Esophagus (tissue), 2 donors: ENCODE measurements around the gene FRA10AC1. TPM values are rescaled to one million over a fixed set of nuclear protein-coding genes. Genes with fewer than 3 reads are reported as not detected.
A peak's percentile ranks its signal among the peaks of the same experiment; 100 is the strongest.
"Not testable (repeated sequence)": the region's sequence is repeated elsewhere in the genome, so short reads cannot be mapped to it uniquely, and the experiment has no call there.

Experiments
- H3K27ac ChIP-seq, 2 donors: one replicate each; pipeline ENCODE4 v1.5.1; 2013; ENCODE audit warnings: low read depth in 2 of 2, mild to moderate bottlenecking in 2 of 2, inconsistent platforms in 1 of 2, low read length in 1 of 2, moderate library complexity in 1 of 2
- H3K27me3 ChIP-seq, 2 donors: one replicate each; pipeline ENCODE4 v1.6.1; 2013; ENCODE audit warnings: low read length in 2 of 2, control low read depth in 1 of 2, mild to moderate bottlenecking in 1 of 2; ENCODE audit not compliant: insufficient read depth in 2 of 2, control insufficient read depth in 1 of 2
- H3K36me3 ChIP-seq, 2 donors: one replicate each; pipeline ENCODE4 v1.6.1; 2013; ENCODE audit warnings: low read length in 1 of 2; ENCODE audit not compliant: control insufficient read depth in 2 of 2, insufficient read depth in 2 of 2
- H3K4me1 ChIP-seq, 2 donors: one replicate each; pipeline ENCODE4 v1.6.1; 2013; ENCODE audit warnings: low read length in 1 of 2; ENCODE audit not compliant: control insufficient read depth in 2 of 2, insufficient read depth in 2 of 2
- H3K4me3 ChIP-seq, 2 donors: one replicate each; pipeline ENCODE4 v1.5.1; 2013; ENCODE audit warnings: low read length in 2 of 2, mild to moderate bottlenecking in 2 of 2, low read depth in 1 of 2, moderate library complexity in 1 of 2
- H3K9me3 ChIP-seq, 2 donors: one replicate each; pipeline ENCODE4 v1.6.1; 2013; ENCODE audit warnings: mild to moderate bottlenecking in 2 of 2, low read depth in 1 of 2, low read length in 1 of 2, moderate library complexity in 1 of 2; ENCODE audit not compliant: control insufficient read depth in 2 of 2, insufficient read depth in 1 of 2
- WGBS, 2 donors: extraction: QIAGEN DNeasy Blood & Tissue Kit; methylation state at CpG; one replicate each; pipeline ENCODE4 v1.1.7; 2013; 5-methylcytosine and 5-hydroxymethylcytosine counted together
- polyA plus RNA-seq, 2 donors: library from polyadenylated mRNA; stranded (reverse); fragments of 200-250 nt; gene quantifications; one replicate each; pipeline ENCODE4 v1.2.3, GENCODE V29; 2013
- donor health status: healthy with polysubstance abuse.
- donor health status: Bipolar disorder and iron deficiency.

Gene FRA10AC1
- polyA plus RNA-seq, 2 donors: 4.9 to 12.9 TPM

DNA sequence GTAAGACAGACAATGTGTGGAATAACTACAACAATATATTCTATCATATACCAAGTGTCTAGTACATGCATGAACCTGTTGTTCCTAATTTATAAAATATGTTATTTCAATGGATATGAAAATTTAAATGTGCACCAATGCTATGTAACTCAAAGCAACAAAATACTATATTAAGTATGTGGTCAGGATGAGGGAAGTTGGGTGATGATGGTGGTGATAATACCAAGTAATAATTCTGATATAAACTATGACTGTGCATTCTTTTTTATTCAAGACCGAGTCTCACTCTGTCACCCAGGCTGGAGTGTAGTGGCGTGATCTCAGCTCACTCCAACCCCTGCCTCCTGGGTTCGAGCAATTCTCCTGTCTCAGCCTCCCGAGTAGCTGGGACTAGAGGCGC is 2.1 kb upstream of the FRA10AC1 start:
- Histone ChIP-seq H3K27me3 (no peaks in the 10 kb centered on the region), H3K27ac (no peak overlapping the region), H3K9me3 (no peaks in the 10 kb centered on the region), H3K4me3 (no peak overlapping the region), H3K4me1 (no peaks in the 10 kb centered on the region), H3K36me3 (no peaks in the 10 kb centered on the region)
- whole genome bisulfite sequencing, 2 donors: 92 to 95% methylated on average over 5 of the region's 5 CpGs

GRCh38 chr10:93703841-93704240 is 1.4 kb upstream of the FRA10AC1 start:
- Histone ChIP-seq H3K36me3 (no peaks in the 10 kb centered on the region), H3K27me3 (no peaks in the 10 kb centered on the region), H3K4me3 (no peak overlapping the region), H3K9me3 (no peaks in the 10 kb centered on the region), H3K27ac (no peak overlapping the region), H3K4me1 (no peaks in the 10 kb centered on the region)
- WGBS, 2 donors: 73 to 76% methylated on average over 1 of the region's 1 CpG

DNA sequence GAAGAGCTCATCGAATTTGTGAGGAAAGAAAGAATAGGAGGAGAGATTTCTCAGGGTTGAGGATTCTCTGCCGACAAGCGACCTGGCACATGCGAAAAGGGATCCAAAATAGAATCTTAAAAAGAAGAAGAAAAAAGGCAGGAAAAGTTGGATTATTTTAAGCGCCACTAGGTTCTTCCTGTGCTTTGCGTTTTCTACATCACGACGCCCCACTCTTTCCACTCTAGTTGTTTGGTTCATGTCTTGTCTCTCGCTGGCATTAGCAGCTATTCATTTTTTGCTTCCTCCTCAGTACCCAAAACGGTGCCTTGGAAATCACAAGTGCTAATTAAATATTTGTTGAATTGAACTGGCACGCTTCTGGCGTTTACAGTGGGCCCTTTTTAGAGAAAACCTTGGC is 674 bp upstream of the FRA10AC1 start:
- no peaks in the 10 kb centered on the region for H3K9me3 ChIP-seq
- no peaks in the 10 kb centered on the region for H3K4me1 ChIP-seq
- WGBS, 2 donors: 1% methylated on average over 12 of the region's 12 CpGs
- H3K4me3 ChIP-seq: peak overlapping the region; percentile 81 to 83
- no peaks in the 10 kb centered on the region for H3K36me3 ChIP-seq
- no peaks in the 10 kb centered on the region for H3K27me3 ChIP-seq
- H3K27ac ChIP-seq: peak overlapping the region; percentile 82 to 89

- no peaks in the 10 kb centered on the region for H3K36me3 ChIP-seq
- peak overlapping the region; percentile 81 to 83 for H3K4me3 ChIP-seq
- 0 to 2% methylated on average over 9 of the region's 9 CpGs for WGBS, 2 donors
- no peaks in the 10 kb centered on the region for H3K9me3 ChIP-seq
- no peaks in the 10 kb centered on the region for H3K4me1 ChIP-seq
- H3K27ac ChIP-seq: peak overlapping the region; percentile 86 to 89
- no peaks in the 10 kb centered on the region for H3K27me3 ChIP-seq
Measured at GRCh38 chr10:93701866-93702209, 554 bp downstream of the FRA10AC1 start.

DNA sequence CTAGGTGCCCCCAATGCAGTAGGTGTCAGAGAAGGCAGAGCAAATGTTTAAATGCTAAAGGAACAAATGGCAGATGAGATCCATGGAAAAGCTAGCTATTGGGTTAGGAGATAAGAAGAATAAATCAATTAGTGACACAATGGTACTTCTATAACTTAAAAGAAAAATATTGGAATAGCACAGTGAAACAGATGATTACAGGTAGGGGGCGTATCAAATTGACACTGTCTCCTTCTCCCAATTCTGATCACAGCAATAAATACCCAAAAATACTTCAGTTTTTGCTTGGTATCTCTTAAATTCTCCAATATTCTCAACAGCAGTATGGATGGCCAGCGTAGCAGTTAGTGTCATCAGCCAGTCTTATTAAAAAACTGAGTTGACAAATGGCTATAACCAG is 5.2 kb downstream of the FRA10AC1 start:
- Histone ChIP-seq H3K9me3 (no peaks in the 10 kb centered on the region), H3K4me1 (no peaks in the 10 kb centered on the region), H3K36me3 (peaks cover 0 to 2% of the 10 kb centered on the region in 2 donors), H3K27me3 (no peaks in the 10 kb centered on the region), H3K4me3 (no peak overlapping the region), H3K27ac (no peak overlapping the region)
- 85 to 93% methylated on average over 2 of the region's 2 CpGs for WGBS, 2 donors

GRCh38 chr10:93696582-93696981 is 5.8 kb downstream of the FRA10AC1 start:
- H3K4me1 ChIP-seq, H3K4me3 ChIP-seq, H3K36me3 ChIP-seq, H3K27me3 ChIP-seq, H3K9me3 ChIP-seq, H3K27ac ChIP-seq: not testable (repeated sequence)
- 99 to 100% methylated on average over 2 of the region's 2 CpGs for WGBS, 2 donors

GRCh38 chr10:93695740-93696139 is 6.7 kb downstream of the FRA10AC1 start:
- no peaks in the 10 kb centered on the region for H3K4me1 ChIP-seq
- H3K4me3 ChIP-seq: no peak overlapping the region
- 65 to 66% methylated on average over 2 of the region's 2 CpGs for WGBS, 2 donors
- no peak overlapping the region for H3K27ac ChIP-seq
- peaks cover 0 to 2% of the 10 kb centered on the region in 2 donors for H3K36me3 ChIP-seq
- no peaks in the 10 kb centered on the region for H3K27me3 ChIP-seq
- H3K9me3 ChIP-seq: no peaks in the 10 kb centered on the region

- Histone ChIP-seq H3K27ac (no peak overlapping the region), H3K36me3 (no peaks in the 10 kb centered on the region), H3K4me1 (no peaks in the 10 kb centered on the region)
Measured at GRCh38 chr10:93687737-93688136, 14.7 kb downstream of the FRA10AC1 start.

GRCh38 chr10:93680412-93681047 is 21.9 kb downstream of the FRA10AC1 start:
- Histone ChIP-seq H3K36me3 (peaks cover 0 to 2% of the 10 kb centered on the region in 2 donors), H3K27me3 (no peaks in the 10 kb centered on the region), H3K4me3 (no peak overlapping the region), H3K27ac (no peak overlapping the region), H3K9me3 (no peaks in the 10 kb centered on the region), H3K4me1 (no peaks in the 10 kb centered on the region)
- WGBS, 2 donors: 65 to 71% methylated on average over 4 of the region's 4 CpGs

More at GRCh38 chr10:93687737-93688136, 14.7 kb downstream of the FRA10AC1 start:
- Histone ChIP-seq H3K4me3 (no peak overlapping the region), H3K27me3 (no peaks in the 10 kb centered on the region), H3K9me3 (no peaks in the 10 kb centered on the region)

DNA sequence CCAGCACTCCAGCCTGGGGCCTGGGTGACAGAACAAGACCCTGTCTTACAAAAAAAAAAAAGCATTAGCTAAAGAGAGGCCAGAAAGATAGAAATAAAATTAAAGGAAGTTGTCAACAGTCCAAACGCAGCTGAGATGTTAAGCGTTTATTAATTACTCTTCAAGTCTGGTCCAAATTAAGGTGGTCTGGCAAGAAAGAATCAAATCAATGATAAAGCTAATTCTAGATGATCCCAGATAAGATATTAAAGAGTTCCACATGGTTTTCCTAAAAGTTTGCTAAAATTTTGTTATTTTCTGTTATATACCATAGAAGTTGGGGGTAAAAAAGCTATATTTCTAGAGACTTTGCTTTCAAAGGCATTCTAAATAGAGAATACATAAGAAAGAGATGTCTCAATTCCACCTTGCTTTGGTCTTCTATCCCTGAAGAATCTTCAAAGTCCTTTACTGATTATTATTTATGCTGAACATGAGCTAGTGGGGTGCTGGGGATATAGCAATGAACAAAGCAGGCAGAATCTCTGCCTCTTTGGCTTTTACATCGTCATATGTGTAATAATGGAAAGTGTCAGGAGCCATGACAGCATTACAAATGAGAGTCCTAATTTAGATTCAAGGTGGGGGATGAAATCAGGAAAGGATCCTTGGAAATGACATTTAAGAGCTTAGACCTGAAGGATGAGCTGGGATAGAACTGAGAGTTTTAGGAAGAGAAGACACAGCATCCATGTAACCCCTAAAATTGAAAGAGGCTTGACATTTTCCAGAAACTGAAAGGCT is 23.4 kb downstream of the FRA10AC1 start:
- H3K27me3 ChIP-seq: no peaks in the 10 kb centered on the region
- H3K9me3 ChIP-seq: no peaks in the 10 kb centered on the region
- no peak overlapping the region for H3K27ac ChIP-seq
- no peak overlapping the region for H3K4me3 ChIP-seq
- no peaks in the 10 kb centered on the region for H3K4me1 ChIP-seq
- 89% methylated on average over 3 of the region's 3 CpGs for WGBS, 2 donors
- peaks cover 0 to 2% of the 10 kb centered on the region in 2 donors for H3K36me3 ChIP-seq
